Right ventricle myocardium inferior (tissue), 1 donor: ENCODE results near the gene C1orf116. TPM values are rescaled to one million over a fixed set of nuclear protein-coding genes. Genes with fewer than 3 reads are reported as not detected.

ENCODE experiments used
- ATAC-seq: fragments of 200-7000 bp; cut with Tn5 transposase; one replicate; pipeline ENCODE4 v1.9.1; 2020; ENCODE audit warnings: mild to moderate bottlenecking, moderate library complexity
- DNase-seq: peaks from one replicate; pipeline ENCODE4 v3.0.0; 2021; ENCODE audit errors: missing footprints
- intact Hi-C: fragments of 100-400 bp; cut with DNase I; formaldehyde crosslinking; loops from one replicate; pipeline ENCODE4 v1.11.0; 2022
- total RNA-seq: library from RNA; stranded (reverse); fragmentation: NEBNext Ultra II Directional; extraction: Animal tissue kit (Norgen Biotek cat#: 25700); gene quantifications from one replicate; pipeline ENCODE4 v1.2.1, GENCODE V29; 2021
- donor health status: DM: no; HTN: yes; CAD: no; lungs with severe emphysema.

The C1orf116 gene
- total RNA-seq, 1 donor from 2014 or later: 1.2 TPM

DNA sequence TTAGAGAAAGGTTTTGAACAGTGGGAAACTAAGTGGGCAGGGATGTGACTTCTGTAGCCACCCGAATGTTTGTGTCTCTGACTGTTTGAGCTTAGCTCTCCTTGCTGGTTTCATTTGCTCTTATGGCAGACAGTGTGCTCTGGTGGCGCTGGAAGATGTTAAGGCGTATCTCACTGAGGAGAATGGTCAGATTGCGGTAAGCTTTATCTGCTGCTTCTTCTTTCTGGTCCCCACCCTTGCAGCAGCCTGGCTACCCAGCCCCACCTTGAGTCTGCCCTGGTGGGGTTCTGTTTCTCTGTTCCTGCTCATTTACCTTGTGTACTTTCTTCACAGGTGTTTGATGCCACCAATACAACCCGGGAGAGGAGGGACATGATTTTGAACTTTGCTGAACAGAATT, 30.5 kb upstream of the C1orf116 start:
- no peak for DNase-seq
- ATAC-seq: no peak
- intact Hi-C loops: no loop called here

DNA sequence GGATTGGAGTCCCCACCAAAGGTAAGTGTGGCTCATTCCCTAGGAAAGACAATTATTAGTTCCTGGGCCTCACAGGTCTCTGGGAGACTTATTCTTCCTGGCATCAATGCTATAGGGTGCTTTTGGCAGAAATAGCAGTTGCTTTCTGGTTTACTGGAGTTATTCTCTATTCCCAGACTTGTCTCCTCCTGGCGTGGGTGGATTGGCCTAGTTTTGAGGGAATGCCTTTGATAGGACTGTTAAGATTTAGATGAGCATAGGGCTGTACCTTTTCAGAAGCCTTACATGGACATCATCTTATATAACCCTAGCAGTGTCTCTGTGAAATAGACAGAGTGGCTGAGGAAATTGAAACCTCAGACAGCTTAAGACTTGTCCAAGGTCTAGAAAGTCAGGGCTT, 29.5 kb upstream of the C1orf116 start:
- ATAC-seq: no peak
- DNase-seq: no peak
- intact Hi-C loops: no loop called here

DNA sequence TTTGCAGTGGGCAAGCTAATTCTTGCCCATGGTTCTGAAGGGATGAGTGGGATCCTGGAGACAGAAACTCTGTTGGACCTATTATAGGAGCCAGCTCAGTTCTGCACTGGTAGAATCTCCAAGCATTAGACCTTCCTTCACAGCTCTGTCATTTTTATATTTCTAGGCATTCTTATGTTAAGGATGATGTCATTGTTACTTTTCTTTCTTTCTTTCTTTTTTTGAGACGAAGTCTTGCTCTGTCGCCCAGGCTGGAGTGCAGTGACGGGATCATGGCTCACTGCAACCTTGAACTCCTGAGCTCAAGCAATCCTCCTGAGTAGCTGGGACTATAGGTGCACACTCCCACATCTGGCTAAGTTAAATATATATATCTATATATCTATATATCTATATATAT, 28.0 kb upstream of the C1orf116 start:
- ATAC-seq (no peak), DNase-seq (no peak)
- intact Hi-C loops: no loop called here

DNA sequence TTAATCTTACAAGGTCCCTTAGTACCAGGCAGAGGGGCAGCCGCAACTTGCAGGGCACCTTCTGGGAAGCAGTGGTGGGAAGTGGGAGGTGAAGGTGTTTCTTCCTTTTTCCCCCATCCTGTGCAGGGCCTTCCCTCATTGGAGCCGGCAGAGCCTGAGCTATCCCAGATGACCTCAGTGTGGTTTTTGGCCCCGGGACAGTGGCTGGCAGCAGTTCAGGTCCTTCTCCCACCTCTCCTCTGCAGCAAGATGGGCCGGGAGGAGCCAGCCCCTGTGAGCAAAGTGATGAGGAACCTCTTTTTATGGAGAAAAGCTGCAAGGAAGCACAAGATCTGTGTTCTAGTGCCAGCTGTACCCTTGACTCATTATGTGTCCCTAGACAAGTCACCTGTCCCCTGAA, 27.3 kb upstream of the C1orf116 start:
- DNase-seq (no peak), ATAC-seq (no peak)
- intact Hi-C loops: loop anchor here (10.0 kb wide), 1 partner anchor 255 kb away; no protein-coding TSS in a partner anchor

DNA sequence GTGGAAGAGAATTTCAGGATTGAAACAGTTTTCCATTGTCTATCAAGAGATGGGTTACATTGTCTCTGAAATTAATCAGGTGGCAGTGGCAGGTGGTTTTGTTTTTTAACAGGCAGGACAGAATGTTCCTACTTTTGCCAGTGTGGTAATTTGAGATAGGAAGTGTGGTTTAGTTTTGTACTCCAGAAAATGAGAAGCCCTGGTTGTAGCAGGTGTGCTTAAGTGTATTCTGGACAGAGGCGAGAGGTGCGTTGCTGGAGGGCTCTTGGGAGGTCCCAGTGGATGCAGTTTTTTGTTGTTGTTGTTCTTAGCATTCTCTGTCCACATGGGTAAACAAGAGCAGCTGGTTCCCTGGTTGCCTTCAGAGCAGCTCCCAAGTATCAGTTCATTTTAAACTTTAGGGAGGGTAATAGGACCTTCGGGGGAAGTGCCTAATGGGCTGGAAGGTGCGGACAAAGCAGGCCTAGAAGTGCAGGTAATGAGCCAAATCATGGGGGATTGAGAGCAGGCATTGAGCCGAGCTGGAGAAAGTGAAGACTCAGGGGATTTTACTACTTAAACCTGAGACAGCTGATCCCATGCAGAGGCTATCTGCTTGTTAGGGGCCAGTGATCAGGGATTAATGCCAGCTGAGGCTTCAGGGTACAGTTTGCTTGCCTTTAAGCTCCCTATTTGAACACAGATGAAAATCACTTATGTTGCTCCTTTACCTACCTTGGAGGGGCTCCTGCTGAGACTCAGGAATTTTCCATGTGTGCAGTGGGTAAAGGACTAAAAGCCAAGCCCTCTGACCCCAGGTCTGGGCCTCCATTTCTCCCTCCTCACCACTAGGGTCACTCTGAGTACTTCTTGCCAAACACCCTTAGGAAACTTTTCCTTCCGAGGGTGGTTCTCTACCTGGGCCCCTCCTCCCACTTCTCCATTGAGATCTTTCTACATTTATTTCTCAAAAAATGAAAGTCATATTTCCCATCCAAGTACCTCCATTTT, 26.6 kb upstream of the C1orf116 start:
- intact Hi-C loops: loop anchor here (10.0 kb wide), 1 partner anchor 256 kb away; no protein-coding TSS in a partner anchor
- DNase-seq (no peak), ATAC-seq (no peak)

DNA sequence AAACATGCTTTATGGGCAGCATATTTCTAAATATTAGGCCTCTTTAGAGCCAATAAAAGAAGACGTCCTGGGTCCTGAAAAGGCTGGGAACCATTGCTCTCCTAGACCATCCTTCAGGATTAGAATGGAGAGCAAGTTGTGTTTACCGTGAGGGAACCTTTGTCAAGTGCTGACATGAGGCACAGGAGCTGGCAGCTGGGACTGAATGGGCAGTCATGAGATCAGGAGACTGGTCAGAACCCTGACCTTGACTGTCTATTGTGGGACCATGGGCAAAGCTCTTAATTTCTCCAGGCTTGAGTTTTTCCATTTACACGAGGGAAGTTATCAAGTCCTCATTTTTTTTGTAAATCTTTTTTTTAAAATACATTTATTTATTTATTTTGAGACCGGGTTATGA, 25.7 kb upstream of the C1orf116 start:
- no peak for DNase-seq
- intact Hi-C loops: loop anchor here (10.0 kb wide), 1 partner anchor 257 kb away; no protein-coding TSS in a partner anchor
- no peak for ATAC-seq

DNA sequence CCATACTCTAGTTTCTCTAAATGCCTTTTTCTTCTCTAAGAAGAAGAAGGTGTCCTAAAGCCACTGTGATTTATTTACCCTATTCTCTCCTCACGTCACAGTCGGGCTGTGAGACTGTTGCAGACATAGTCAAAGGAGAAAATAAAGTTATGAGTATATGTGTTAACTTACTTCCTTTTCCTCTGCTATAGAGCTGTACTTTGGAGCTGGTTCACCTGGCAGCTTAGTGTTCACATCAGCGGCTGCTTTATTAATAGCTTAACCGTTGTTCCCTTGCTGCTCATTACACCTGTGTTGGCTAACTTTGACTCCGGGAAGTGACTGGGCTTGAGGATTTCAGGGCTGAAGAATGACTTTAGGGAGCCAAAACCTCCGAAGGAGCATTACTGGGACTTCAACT, 24.1 kb upstream of the C1orf116 start:
- DNase-seq: no peak
- no peak for ATAC-seq
- intact Hi-C loops: loop anchor here (10.0 kb wide), 1 partner anchor 258 kb away; no protein-coding TSS in a partner anchor

DNA sequence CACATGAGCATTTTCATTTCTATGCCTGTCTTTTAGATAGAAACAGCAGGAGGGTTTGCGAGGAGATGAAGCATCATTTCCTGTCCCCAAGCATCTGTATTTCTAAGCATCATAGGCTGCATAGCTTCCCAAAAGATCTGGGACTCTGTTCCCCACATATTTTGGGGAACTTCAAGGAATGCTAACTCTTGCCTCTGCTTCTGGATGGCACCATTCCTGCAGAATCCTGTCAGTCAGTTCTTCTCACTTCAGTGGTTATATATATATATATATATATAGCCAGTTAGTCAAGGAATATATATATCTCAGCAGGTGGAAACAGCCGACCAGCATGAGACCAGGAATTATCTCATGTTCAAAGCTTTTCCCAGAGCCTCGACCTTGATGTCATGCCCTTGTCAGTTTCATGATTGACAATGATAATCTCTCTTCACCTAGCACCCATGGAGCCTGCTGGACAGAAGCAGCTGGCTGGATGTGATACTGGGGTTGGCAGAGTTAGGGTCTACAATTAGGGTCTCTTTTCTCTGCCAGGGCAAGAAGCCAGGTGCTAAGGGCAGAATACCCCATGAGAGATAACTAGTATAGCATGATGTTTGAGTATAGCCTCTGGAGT, 22.9 kb upstream of the C1orf116 start:
- intact Hi-C loops: loop anchor here (10.0 kb wide), 1 partner anchor 259 kb away; no protein-coding TSS in a partner anchor
- ATAC-seq: no peak
- no peak for DNase-seq

DNA sequence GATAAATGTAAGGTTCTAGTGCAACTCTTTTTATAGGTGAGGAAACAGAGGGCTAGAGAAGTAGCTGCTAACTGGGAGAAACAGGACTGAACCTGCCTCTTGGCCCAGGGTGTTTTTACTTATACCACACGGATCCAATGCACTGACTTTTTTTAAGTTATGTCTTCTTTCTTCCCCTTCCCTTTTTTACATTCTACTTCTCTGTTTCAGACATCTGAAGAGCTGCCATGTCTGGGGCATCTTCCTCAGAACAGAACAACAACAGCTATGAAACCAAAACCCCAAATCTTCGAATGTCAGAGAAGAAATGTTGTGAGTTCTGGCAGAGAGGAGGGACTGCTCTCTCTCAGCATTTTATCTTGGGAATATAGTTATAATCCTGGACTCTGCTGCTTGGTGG, 21.9 kb upstream of the C1orf116 start:
- DNase-seq (no peak), ATAC-seq (no peak)
- intact Hi-C loops: loop anchor here (10.0 kb wide), 1 partner anchor 260 kb away; no protein-coding TSS in a partner anchor

DNA sequence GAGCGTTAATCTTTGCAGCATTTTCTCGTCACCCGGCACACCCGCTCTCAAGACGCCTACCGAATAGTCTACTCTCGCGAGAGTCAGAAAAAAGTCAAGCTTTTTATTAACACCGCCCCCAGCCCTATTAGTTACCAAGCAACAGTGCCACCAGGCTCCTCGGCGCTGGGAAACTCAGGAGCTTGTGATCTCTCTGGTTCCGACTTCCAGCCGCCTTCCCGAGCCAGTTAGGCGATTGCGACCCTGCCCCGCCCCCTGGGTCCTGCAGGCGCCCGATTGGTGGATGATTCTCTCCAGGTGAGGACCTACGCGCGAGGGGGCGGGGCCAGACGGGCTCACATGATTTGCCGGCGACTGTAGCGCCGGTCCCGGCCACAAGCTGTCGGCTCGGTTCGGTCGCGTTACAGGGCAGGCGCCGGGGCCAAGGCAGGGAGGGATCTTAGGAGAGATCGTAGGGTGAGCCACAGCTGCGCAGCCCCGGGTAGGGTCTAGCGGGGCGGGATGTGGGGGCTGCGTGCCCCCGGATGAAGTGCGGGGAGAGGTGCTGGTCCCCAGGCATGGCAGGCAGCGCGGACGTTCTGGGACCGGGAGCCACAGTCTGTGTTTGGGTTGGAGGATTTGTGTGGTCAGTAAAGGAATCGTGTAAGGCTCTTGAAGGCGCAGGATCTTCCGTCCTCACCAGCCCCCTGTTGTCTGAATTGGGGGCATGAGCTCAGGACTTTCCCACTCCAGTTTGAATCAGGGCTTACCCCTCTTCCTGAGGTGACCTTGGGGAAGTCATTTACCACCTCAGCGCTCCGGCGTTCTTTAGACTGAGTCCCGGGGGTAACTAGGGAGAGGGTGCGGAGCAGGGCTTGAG, 20.6 kb upstream of the C1orf116 start, which contains the start of gene PFKFB2:
PFKFB2 (plus strand) TSS at position 365 of the 859 bp plus-strand sequence. CDS start 1,443 bp downstream, outside the sequence.
- peak; percentile 98 for DNase-seq

DNA sequence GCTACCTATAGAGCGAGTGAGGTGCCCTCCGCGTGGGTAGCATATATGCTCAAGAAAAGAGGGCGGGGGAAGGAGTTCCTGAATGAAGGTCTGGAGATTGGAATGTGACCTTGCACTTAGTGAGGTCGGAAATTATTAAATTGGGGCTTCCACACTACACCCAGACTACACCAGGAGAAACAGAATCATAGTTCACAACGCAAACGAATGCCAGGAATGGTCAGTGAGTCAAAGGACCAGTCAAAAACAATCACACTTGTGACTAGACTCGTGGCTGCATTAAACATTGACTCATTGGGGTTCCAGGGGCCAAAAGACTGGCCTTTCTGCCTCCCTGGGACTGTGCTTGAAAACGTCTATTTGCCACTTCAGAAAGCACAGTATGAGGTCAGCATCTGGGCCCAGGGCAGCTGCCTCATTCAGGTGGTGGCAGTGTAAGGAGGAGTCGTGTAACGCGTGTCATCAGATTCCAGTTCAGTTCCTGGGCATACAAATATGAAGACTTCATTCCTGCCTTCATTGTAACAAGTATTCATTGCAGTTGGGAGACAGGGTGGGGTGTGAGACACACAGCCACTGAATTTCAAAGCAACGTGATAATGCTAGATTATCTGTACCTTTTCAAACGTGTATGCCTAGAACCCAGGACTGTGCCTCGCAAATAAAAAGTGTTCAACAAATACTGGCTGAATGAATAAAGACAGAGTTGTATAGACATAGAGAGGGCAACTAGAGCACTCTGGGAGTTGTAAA, 18.8 kb upstream of the C1orf116 start, which contains the start of gene YOD1:
YOD1 (minus strand) TSS at position 18 of the 753 bp plus-strand sequence. CDS start 178 bp downstream, outside the sequence.
- DNase-seq (no peak), ATAC-seq (no peak)
- intact Hi-C loops: loop anchor here (10.0 kb wide), 1 partner anchor 263 kb away; no protein-coding TSS in a partner anchor

More for the DNA sequence above, 20.6 kb upstream of the C1orf116 start, which contains the start of gene PFKFB2:
- ATAC-seq: peak; percentile 92
- intact Hi-C loops: loop anchor here (10.0 kb wide), 1 partner anchor 262 kb away; no protein-coding TSS in a partner anchor

DNA sequence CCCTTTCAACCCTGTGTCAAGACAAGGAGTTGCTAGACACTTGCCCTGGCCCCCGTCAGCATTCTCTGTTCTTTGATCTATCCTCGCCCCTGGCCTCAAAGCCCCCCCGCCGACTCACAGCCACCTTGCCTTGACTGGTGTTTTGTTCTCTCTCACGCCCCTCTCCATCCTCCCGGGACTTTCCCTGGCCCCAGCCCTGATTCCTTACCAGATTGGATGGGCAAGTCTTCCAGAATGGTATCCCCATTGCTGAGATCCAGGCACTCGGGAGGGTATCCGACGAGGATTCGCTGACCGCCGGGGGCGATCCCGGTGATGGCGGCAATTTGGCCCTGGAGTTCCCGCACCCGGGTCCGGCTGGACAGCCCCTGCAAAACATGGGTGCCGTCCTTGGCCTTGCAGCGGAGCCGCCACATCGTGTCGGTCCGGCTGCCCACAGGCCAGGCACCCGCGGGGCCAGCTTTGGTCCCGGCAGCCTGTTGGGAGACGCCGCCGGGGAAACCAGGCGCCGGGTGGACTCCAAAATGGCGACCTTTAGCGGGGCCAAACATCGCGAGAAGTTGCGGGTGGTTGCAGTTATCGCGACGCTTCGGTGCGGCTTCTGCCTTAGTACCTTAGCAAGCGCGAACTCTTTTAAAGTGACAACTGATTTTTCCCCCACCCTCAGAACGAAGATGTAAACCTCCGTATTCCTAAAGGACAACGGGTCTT, 18.1 kb upstream of the C1orf116 start:
- peak; percentile 94 for DNase-seq
- ATAC-seq: peak; percentile 63
- intact Hi-C loops: loop anchor here (1.0 to 10.0 kb wide), 2 partner anchors 27 to 264 kb away; no protein-coding TSS in a partner anchor

DNA sequence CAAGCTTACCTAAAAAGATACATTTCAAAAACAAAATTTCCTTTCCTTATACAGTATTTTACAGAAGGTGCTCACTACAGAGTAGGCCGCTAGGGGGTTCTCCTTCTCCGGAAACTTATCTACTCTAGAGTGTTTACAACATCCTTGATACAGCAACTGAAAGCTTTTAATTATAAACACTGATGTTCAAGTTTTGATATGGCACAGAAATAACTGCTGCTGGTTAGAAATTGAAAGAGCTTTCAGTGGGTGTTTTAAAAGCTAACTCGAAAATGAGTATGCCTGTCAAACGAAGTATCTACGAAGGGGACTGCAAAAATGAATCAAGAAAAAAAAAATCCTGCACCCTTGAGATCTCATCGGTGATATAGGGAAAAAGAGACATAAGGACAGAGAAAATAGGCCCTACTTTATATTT, 17.4 kb upstream of the C1orf116 start:
- ATAC-seq (peak; percentile 45), DNase-seq (no peak)
- intact Hi-C loops: loop anchor here (1.0 to 10.0 kb wide), 2 partner anchors 27 to 265 kb away; no protein-coding TSS in a partner anchor

DNA sequence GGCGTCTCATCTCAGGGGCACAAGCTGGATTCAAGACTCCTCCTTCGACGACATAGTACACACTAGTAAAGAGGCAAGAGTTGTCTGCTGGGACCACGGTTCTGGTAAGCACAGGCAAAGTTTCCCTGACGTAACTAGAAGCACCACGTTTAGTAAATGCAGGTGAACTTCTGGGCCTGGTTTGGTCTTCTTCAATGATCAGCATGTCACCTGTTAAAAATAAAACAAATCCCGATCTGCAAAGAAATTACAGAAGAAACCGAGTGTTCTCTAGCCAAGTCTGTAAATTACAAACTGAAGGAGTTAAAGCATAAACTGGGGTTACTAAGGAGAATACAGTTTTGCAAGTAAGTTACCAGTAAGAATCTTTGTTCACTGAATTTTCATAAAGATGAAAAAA, 17.0 kb upstream of the C1orf116 start:
- intact Hi-C loops: no loop called here
- ATAC-seq (no peak), DNase-seq (no peak)

DNA sequence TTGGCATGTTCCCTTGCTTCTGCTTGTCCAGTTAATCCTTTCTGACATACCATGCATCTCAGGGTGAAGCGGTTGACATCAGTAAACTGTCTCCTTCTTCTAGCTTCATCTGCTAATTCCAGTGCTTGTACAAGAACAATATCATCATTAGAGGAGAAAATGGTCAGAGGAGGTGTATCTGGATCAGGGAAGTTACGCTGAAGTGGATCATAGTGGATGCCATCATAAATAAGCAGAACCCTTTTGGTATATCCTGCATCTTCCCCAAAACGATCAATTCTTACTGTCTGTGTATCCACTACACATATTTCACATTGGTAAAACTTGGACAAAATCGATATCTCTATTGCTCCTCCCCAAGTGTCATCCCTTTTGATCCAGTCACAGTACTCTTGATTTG, 16.5 kb upstream of the C1orf116 start:
- intact Hi-C loops: no loop called here
- DNase-seq (no peak), ATAC-seq (no peak)

DNA sequence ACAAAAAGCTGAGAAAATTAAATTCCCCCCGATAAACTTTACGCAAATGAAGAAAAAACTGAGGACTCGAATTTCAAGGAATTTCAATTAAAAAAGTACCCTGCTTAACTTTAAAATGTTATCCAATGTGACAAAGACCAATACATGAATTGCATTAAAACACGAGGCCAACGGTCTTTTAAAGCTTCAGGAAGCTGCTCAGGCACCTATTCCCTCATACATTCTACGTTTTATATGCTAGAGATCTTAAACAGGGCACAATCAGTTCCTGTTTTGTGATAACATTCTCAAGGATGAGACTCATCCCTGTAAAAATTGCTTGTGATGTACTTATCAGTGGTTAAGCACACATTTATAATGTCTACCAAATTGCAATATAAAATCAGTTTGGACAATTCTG, 15.5 kb upstream of the C1orf116 start:
- intact Hi-C loops: no loop called here
- no peak for DNase-seq

DNA sequence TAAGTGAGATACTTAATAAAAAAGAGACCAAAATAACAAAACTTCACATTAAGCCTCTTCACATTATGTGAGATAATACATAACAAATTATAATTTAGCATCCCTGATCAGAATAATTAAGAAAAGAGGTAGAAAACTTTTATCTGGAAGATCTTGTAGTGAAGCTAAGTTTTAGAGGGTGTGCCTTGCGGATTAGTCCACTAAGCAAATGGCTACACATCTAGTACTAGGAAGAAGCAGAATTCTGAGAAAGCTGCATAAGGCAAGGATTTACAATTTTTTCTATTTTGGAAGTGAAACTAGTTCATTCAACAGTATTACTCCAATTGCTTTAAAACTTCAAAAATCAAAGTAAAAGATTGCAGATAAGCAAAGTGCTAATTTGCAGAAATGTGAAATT, 14.9 kb upstream of the C1orf116 start:
- intact Hi-C loops: no loop called here
- ATAC-seq: no peak
- DNase-seq: no peak

More for the DNA sequence above, 15.5 kb upstream of the C1orf116 start:
- ATAC-seq: no peak
